ENCODE measurements around the gene THRB.
A peak's percentile ranks its signal among the peaks of the same experiment; 100 is the strongest.
"Not testable (repeated sequence)": the region's sequence is repeated elsewhere in the genome, so short reads cannot be mapped to it uniquely, and the experiment has no call there.

Gene THRB

DNA sequence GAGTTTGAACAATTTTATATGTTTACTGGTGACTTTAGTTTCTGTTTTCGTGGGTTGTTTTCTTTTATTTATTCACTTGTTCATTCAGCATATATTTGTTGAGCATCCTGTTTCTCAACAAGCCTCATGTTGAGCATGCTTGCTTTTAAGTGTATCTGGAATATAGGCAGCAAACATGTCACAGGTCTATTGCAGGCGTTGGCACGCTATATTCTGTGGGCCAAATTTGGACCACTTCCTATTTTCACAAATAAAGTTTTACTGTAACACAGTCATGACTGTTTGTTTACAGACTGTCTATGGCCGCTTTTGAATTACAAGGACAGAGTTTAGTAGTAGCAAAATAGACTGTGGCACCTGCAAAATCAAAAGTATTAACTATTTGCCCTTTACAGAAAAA is 89.6 kb downstream of the THRB start:
- Histone ChIP-seq H3K4me3 (ENCODE audit: insufficient read length, low read depth) (no peak overlapping the region), H3K27me3 (ENCODE audit: insufficient read depth, insufficient read length) (no peaks in the 10 kb centered on the region), H3K4me1 (ENCODE audit: insufficient read depth, insufficient read length) (no peaks in the 10 kb centered on the region), H3K9me3 (ENCODE audit: insufficient read depth, low read length) (no peaks in the 10 kb centered on the region), H3K36me3 (ENCODE audit: insufficient read depth, insufficient read length, low read length) (no peaks in the 10 kb centered on the region), H3K9ac (ENCODE audit: insufficient read length, low read depth) (no peak overlapping the region)
- no peak for TF ChIP-seq YY1 (IDR thresholded peaks at IDR 0.05; ENCODE audit: insufficient read depth, insufficient read length)
- no peak for TF ChIP-seq SUZ12 (IDR thresholded peaks at IDR 0.05; ENCODE audit: extremely low read depth, insufficient read depth, insufficient read length)
- TF ChIP-seq ZNF274 (IDR thresholded peaks at IDR 0.05; ENCODE audit: low read depth, low read length): no peak
- DNase-seq (ENCODE audit: low read depth, low spot score): no peak

DNA sequence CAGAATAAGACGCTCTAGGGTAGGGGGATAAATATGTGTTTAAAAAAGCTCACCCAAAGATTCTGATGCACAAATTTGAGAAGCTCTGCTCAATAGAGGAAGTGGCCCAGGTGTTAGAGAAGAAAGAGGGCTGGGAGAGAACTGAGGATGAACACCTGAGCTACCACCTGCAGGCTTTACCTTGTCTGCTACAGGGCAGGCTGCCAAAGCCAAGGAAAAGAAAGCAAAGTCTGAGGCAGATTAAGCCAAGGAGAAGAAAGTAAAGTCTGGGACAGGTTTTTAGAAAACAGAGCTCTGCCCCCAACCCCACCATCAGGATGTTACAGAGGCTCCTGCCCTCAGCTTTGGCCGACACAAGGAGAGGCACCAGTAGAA is 92.9 kb downstream of the THRB start:
- Histone ChIP-seq H3K27me3 (ENCODE audit: insufficient read depth, insufficient read length) (no peaks in the 10 kb centered on the region), H3K36me3 (ENCODE audit: insufficient read depth, insufficient read length, low read length) (no peaks in the 10 kb centered on the region), H3K4me1 (ENCODE audit: insufficient read depth, insufficient read length) (no peaks in the 10 kb centered on the region), H3K9ac (ENCODE audit: insufficient read length, low read depth) (no peak overlapping the region), H3K9me3 (ENCODE audit: insufficient read depth, low read length) (no peaks in the 10 kb centered on the region), H3K4me3 (ENCODE audit: insufficient read length, low read depth) (no peak overlapping the region)
- no peak for TF ChIP-seq SUZ12 (IDR thresholded peaks at IDR 0.05; ENCODE audit: extremely low read depth, insufficient read depth, insufficient read length)
- no peak for TF ChIP-seq ZNF274 (IDR thresholded peaks at IDR 0.05; ENCODE audit: low read depth, low read length)
- no peak for TF ChIP-seq YY1 (IDR thresholded peaks at IDR 0.05; ENCODE audit: insufficient read depth, insufficient read length)
- no peak for DNase-seq (ENCODE audit: low read depth, low spot score)

DNA sequence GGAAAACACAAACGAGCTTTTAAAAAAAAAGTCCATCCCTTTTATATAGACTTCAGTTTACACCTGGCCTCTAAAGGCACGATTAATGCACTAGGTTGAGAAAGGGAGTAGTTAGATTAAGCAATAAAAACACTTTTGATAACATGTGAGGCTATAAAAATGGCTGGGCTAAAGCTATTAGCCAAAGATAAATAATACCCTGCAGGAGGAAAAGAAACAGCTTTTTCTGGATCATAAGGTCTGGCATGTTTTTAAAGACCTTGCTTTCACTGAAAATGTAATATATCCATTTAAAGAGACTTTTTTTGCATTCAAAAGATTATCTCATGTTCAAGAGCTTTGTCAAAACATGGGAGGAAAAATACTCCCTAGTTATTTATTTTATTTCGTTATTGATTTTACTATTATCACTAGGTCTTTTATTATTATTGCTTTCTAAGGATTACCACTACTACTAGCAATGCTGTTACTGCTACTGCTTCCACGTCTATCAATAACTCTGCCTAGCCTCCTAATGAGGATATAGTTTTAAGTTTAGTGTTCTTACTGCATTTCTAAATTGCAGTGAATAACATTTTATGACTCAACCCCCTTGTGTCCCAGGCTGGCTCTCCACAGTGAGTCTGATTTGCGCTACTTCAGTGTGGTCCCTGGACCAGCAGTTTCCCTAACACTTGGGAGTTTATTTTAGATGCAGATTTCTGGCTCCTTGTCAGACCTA is 93.4 kb downstream of the THRB start:
- H3K4me3 ChIP-seq (ENCODE audit: insufficient read length, low read depth): no peak overlapping the region
- H3K9ac ChIP-seq (ENCODE audit: insufficient read length, low read depth): no peak overlapping the region
- TF ChIP-seq ZNF274 (IDR thresholded peaks at IDR 0.05; ENCODE audit: low read depth, low read length) (no peak), SUZ12 (IDR thresholded peaks at IDR 0.05; ENCODE audit: extremely low read depth, insufficient read depth, insufficient read length) (no peak), YY1 (IDR thresholded peaks at IDR 0.05; ENCODE audit: insufficient read depth, insufficient read length) (no peak)
- H3K4me1 ChIP-seq (ENCODE audit: insufficient read depth, insufficient read length): no peaks in the 10 kb centered on the region
- H3K9me3 ChIP-seq (ENCODE audit: insufficient read depth, low read length): no peaks in the 10 kb centered on the region
- DNase-seq (ENCODE audit: low read depth, low spot score): no peak
- no peaks in the 10 kb centered on the region for H3K36me3 ChIP-seq (ENCODE audit: insufficient read depth, insufficient read length, low read length)
- H3K27me3 ChIP-seq (ENCODE audit: insufficient read depth, insufficient read length): no peaks in the 10 kb centered on the region

- no peak overlapping the region for H3K4me3 ChIP-seq (ENCODE audit: insufficient read length, low read depth)
- H3K36me3 ChIP-seq (ENCODE audit: insufficient read depth, insufficient read length, low read length): no peaks in the 10 kb centered on the region
- H3K9me3 ChIP-seq (ENCODE audit: insufficient read depth, low read length): no peaks in the 10 kb centered on the region
- DNase-seq (ENCODE audit: low read depth, low spot score): no peak
- TF ChIP-seq YY1 (IDR thresholded peaks at IDR 0.05; ENCODE audit: insufficient read depth, insufficient read length) (no peak), SUZ12 (IDR thresholded peaks at IDR 0.05; ENCODE audit: extremely low read depth, insufficient read depth, insufficient read length) (no peak), ZNF274 (IDR thresholded peaks at IDR 0.05; ENCODE audit: low read depth, low read length) (no peak)
- no peak overlapping the region for H3K9ac ChIP-seq (ENCODE audit: insufficient read length, low read depth)
- no peaks in the 10 kb centered on the region for H3K4me1 ChIP-seq (ENCODE audit: insufficient read depth, insufficient read length)
- no peaks in the 10 kb centered on the region for H3K27me3 ChIP-seq (ENCODE audit: insufficient read depth, insufficient read length)
These were observed 94.2 kb downstream of the THRB start for GRCh38 chr3:24400450-24400849.

- TF ChIP-seq YY1 (IDR thresholded peaks at IDR 0.05; ENCODE audit: insufficient read depth, insufficient read length): no peak
- no peak for TF ChIP-seq SUZ12 (IDR thresholded peaks at IDR 0.05; ENCODE audit: extremely low read depth, insufficient read depth, insufficient read length)
- TF ChIP-seq ZNF274 (IDR thresholded peaks at IDR 0.05; ENCODE audit: low read depth, low read length): no peak
- DNase-seq (ENCODE audit: low read depth, low spot score): no peak
- H3K4me3 ChIP-seq (ENCODE audit: insufficient read length, low read depth): no peak overlapping the region
- H3K9me3 ChIP-seq (ENCODE audit: insufficient read depth, low read length): no peaks in the 10 kb centered on the region
- no peak overlapping the region for H3K9ac ChIP-seq (ENCODE audit: insufficient read length, low read depth)
- no peaks in the 10 kb centered on the region for H3K27me3 ChIP-seq (ENCODE audit: insufficient read depth, insufficient read length)
- no peaks in the 10 kb centered on the region for H3K4me1 ChIP-seq (ENCODE audit: insufficient read depth, insufficient read length)
- no peaks in the 10 kb centered on the region for H3K36me3 ChIP-seq (ENCODE audit: insufficient read depth, insufficient read length, low read length)
These were observed 94.6 kb downstream of the THRB start for GRCh38 chr3:24400015-24400414.

- H3K36me3 ChIP-seq (ENCODE audit: insufficient read depth, insufficient read length, low read length): no peaks in the 10 kb centered on the region
- no peaks in the 10 kb centered on the region for H3K27me3 ChIP-seq (ENCODE audit: insufficient read depth, insufficient read length)
- no peaks in the 10 kb centered on the region for H3K4me1 ChIP-seq (ENCODE audit: insufficient read depth, insufficient read length)
- no peak for DNase-seq (ENCODE audit: low read depth, low spot score)
- no peaks in the 10 kb centered on the region for H3K9me3 ChIP-seq (ENCODE audit: insufficient read depth, low read length)
- no peak overlapping the region for H3K4me3 ChIP-seq (ENCODE audit: insufficient read length, low read depth)
- no peak overlapping the region for H3K9ac ChIP-seq (ENCODE audit: insufficient read length, low read depth)
- no peak for TF ChIP-seq YY1 (IDR thresholded peaks at IDR 0.05; ENCODE audit: insufficient read depth, insufficient read length)
These were observed 95.0 kb downstream of the THRB start for GRCh38 chr3:24399614-24400013.

DNA sequence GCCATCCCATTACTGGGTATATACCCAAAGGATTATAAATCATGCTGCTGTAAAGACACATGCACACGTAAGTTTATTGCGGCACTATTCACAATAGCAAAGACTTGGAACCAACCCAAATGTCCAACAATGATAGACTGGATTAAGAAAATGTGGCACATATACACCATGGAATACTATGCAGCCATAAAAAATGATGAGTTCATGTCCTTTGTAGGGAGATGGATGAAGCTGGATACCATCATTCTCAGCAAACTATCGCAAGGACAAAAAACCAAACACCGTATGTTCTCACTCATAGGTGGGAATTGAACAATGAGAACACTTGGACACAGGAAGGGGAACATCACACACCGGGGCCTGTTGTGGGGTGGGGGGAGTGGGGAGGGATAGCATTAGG is 95.9 kb downstream of the THRB start:
- not testable (repeated sequence) for H3K4me1 ChIP-seq (ENCODE audit: insufficient read depth, insufficient read length); H3K27me3 ChIP-seq (ENCODE audit: insufficient read depth, insufficient read length); H3K9ac ChIP-seq (ENCODE audit: insufficient read length, low read depth); H3K4me3 ChIP-seq (ENCODE audit: insufficient read length, low read depth); DNase-seq (ENCODE audit: low read depth, low spot score); H3K36me3 ChIP-seq (ENCODE audit: insufficient read depth, insufficient read length, low read length); H3K9me3 ChIP-seq (ENCODE audit: insufficient read depth, low read length)

DNA sequence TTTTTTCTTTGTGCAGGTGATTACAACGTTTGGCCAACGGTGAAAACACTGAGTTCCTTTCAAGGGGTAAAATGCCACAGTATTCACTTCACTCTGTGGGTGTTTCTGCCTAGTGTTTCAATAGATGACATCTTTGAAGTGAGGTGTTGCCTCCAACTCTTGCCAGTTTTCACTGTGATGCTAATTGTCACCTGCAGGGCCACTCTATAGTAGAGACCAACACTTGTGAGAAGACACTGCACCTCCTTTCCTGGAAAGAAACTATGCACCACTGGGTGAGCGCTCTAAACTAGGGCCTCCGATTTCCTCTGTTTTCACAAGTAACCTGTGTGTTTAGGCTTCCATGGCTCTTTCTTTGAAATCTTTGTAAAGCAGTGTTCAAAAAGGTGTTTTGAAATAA is 98.3 kb downstream of the THRB start:
- Histone ChIP-seq H3K36me3 (ENCODE audit: insufficient read depth, insufficient read length, low read length) (no peaks in the 10 kb centered on the region), H3K9ac (ENCODE audit: insufficient read length, low read depth) (no peak overlapping the region), H3K9me3 (ENCODE audit: insufficient read depth, low read length) (no peaks in the 10 kb centered on the region), H3K4me3 (ENCODE audit: insufficient read length, low read depth) (no peak overlapping the region), H3K4me1 (ENCODE audit: insufficient read depth, insufficient read length) (no peaks in the 10 kb centered on the region), H3K27me3 (ENCODE audit: insufficient read depth, insufficient read length) (no peaks in the 10 kb centered on the region)
- DNase-seq (ENCODE audit: low read depth, low spot score): peak; percentile 57
- TF ChIP-seq YY1 (IDR thresholded peaks at IDR 0.05; ENCODE audit: insufficient read depth, insufficient read length): no peak
- TF ChIP-seq ZNF274 (IDR thresholded peaks at IDR 0.05; ENCODE audit: low read depth, low read length): no peak
- TF ChIP-seq SUZ12 (IDR thresholded peaks at IDR 0.05; ENCODE audit: extremely low read depth, insufficient read depth, insufficient read length): no peak

Data from NT2/D1 (cell line).